Nephron progenitor cell (in vitro differentiated cells): ENCODE results near the gene PLA2G4C.
"Not testable (repeated sequence)": the region's sequence is repeated elsewhere in the genome, so short reads cannot be mapped to it uniquely, and the experiment has no call there.

Source experiments
- DNase-seq: peaks from one replicate; pipeline ENCODE4 v3.0.0; 2021
- H3K27ac Mint-ChIP-seq: 2 replicates; pipeline ENCODE4 v1.8.0; 2021; ENCODE audit warnings: mild to moderate bottlenecking, moderate library complexity, mixed read lengths
- H3K27me3 Mint-ChIP-seq: 2 replicates; pipeline ENCODE4 v1.8.0; 2021; ENCODE audit warnings: mild to moderate bottlenecking, low read depth, mixed read lengths; ENCODE audit not compliant: poor library complexity
- H3K36me3 Mint-ChIP-seq: 2 replicates; pipeline ENCODE4 v1.8.0; 2021; ENCODE audit warnings: low read depth, mixed read lengths
- H3K4me1 Mint-ChIP-seq: 2 replicates; pipeline ENCODE4 v1.8.0; 2021; ENCODE audit warnings: mixed read lengths
- H3K4me3 Mint-ChIP-seq: 2 replicates; pipeline ENCODE4 v1.8.0; 2021; ENCODE audit warnings: mild to moderate bottlenecking, moderate library complexity, mixed read lengths
- H3K9me3 Mint-ChIP-seq: 2 replicates; pipeline ENCODE4 v1.8.0; 2021; ENCODE audit warnings: mild to moderate bottlenecking, moderate library complexity, mixed read lengths
- TF ChIP-seq, protein P1 (sequence below): fragments of 200-600 bp; sonication (generic); IDR thresholded peaks from 2 replicates; pipeline ENCODE4 v1.5.0; 2021; ENCODE audit warnings: antibody characterized with exemption

The PLA2G4C gene

GRCh38 chr19:48103922-48104321, 6.7 kb downstream of the PLA2G4C start:
- H3K4me1 Mint-ChIP-seq, result peaks cover 13% of the 10 kb centered on the region
- DNase-seq, result no peak
- H3K4me3 Mint-ChIP-seq, result no peak overlapping the region
- H3K27ac Mint-ChIP-seq, result no peak overlapping the region
- peaks cover 20% of the 10 kb centered on the region for H3K27me3 Mint-ChIP-seq
- no peaks in the 10 kb centered on the region for H3K36me3 Mint-ChIP-seq
- TF ChIP-seq, protein P1, sequence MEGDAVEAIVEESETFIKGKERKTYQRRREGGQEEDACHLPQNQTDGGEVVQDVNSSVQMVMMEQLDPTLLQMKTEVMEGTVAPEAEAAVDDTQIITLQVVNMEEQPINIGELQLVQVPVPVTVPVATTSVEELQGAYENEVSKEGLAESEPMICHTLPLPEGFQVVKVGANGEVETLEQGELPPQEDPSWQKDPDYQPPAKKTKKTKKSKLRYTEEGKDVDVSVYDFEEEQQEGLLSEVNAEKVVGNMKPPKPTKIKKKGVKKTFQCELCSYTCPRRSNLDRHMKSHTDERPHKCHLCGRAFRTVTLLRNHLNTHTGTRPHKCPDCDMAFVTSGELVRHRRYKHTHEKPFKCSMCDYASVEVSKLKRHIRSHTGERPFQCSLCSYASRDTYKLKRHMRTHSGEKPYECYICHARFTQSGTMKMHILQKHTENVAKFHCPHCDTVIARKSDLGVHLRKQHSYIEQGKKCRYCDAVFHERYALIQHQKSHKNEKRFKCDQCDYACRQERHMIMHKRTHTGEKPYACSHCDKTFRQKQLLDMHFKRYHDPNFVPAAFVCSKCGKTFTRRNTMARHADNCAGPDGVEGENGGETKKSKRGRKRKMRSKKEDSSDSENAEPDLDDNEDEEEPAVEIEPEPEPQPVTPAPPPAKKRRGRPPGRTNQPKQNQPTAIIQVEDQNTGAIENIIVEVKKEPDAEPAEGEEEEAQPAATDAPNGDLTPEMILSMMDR, result no peak
- no peaks in the 10 kb centered on the region for H3K9me3 Mint-ChIP-seq

DNA sequence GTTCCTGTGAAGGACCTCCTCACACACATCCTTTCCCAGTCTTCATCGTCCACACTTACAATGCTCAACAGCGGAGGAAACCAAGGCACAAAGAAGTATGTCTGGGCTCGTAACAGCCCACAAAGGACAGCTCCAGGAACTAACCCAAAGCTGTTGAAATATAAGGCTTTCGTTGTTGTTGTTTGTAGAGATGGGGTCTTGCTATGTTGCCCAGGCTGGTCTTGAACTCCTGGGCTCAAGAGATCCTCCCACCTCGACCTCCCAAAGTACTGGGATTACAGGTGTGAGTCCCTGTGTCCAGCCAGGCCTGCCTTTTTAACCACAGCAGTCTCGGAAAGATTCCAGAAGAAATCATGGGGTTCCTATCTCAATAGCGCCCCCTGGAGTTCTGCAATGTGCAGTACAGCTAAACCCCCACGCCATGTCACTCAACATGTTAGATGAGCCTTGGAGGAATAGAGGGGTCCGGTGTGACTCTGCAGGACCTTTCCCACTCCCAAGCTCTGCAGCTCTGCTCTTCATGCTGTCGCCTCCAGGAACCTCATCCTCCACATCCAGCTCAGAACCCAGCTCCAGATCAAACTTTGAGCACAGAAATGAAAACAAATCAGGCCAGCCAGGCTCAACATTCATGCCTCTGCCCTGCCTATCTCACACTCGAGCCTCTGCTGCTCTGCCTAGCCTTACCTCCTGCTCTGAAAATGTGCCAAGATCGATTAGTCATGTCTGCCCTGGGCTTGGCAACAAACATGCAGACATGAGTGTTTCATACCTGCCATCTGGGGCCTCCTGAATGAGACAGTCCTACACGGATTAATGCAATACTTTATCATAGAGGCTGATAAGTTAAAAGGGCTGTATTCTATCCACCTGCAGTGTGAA, 7.5 kb downstream of the PLA2G4C start:
- H3K27ac Mint-ChIP-seq, result no peak overlapping the region

GRCh38 chr19:48095612-48096175, 14.9 kb downstream of the PLA2G4C start:
- Mint-ChIP-seq H3K27me3 (peaks cover 13% of the 10 kb centered on the region), H3K4me3 (no peak overlapping the region), H3K9me3 (peaks cover 9% of the 10 kb centered on the region), H3K4me1 (peaks cover 6% of the 10 kb centered on the region), H3K27ac (peak overlapping the region; percentile 54), H3K36me3 (no peaks in the 10 kb centered on the region)
- DNase-seq, result no peak
- TF ChIP-seq, protein P1, result no peak

More for the DNA sequence above, 7.5 kb downstream of the PLA2G4C start:
- Mint-ChIP-seq H3K9me3 (no peaks in the 10 kb centered on the region), H3K36me3 (no peaks in the 10 kb centered on the region), H3K4me3 (no peak overlapping the region), H3K27me3 (peaks cover 20% of the 10 kb centered on the region), H3K4me1 (peaks cover 12% of the 10 kb centered on the region)
- TF ChIP-seq, protein P1, result peak; percentile 68
- peak; percentile 51 for DNase-seq

GRCh38 chr19:48094855-48095203, 15.8 kb downstream of the PLA2G4C start:
- no peak for DNase-seq
- TF ChIP-seq, protein P1, result no peak
- H3K36me3 Mint-ChIP-seq, result no peaks in the 10 kb centered on the region
- H3K27ac Mint-ChIP-seq, result no peak overlapping the region
- H3K4me3 Mint-ChIP-seq, result no peak overlapping the region
- peaks cover 19% of the 10 kb centered on the region for H3K27me3 Mint-ChIP-seq
- peaks cover 13% of the 10 kb centered on the region for H3K9me3 Mint-ChIP-seq
- H3K4me1 Mint-ChIP-seq, result peaks cover 6% of the 10 kb centered on the region

GRCh38 chr19:48094129-48094854, 16.3 kb downstream of the PLA2G4C start:
- Mint-ChIP-seq H3K27ac (no peak overlapping the region), H3K27me3 (peaks cover 19% of the 10 kb centered on the region), H3K4me3 (no peak overlapping the region), H3K4me1 (peaks cover 6% of the 10 kb centered on the region), H3K36me3 (no peaks in the 10 kb centered on the region), H3K9me3 (peaks cover 18% of the 10 kb centered on the region)
- TF ChIP-seq, protein P1, result no peak
- no peak for DNase-seq

- peaks cover 33% of the 10 kb centered on the region for H3K27me3 Mint-ChIP-seq
- H3K36me3 Mint-ChIP-seq, DNase-seq, H3K4me3 Mint-ChIP-seq, H3K4me1 Mint-ChIP-seq, H3K27ac Mint-ChIP-seq: not testable (repeated sequence)
- H3K9me3 Mint-ChIP-seq, result peaks cover 22% of the 10 kb centered on the region
Measured at GRCh38 chr19:48091111-48091718, 19.4 kb downstream of the PLA2G4C start.
